Natural killer cell (primary cell): ENCODE results near the gene RGS16. TPM values are rescaled to one million over a fixed set of nuclear protein-coding genes. Genes with fewer than 3 reads are reported as not detected.

Experiments used
- ATAC-seq, 3 donors: fragments of 150-1000 bp in 2 of 3; fragments of 200-7000 bp in 1 of 3; cut with Tn5 transposase; 1 replicate in 1 of 3; 2 replicates in 2 of 3; pipeline ENCODE4 v1.10.0; 2021; ENCODE audit warnings: mild to moderate bottlenecking in 2 of 3, moderate library complexity in 2 of 3
- DNase-seq, 2 donors: peaks; one replicate each; pipeline versions ENCODE4 v3.0.0 to v3.0.0-alpha.2; 2013 to 2021; ENCODE audit warnings: mixed read lengths in 1 of 2
- H3K27ac ChIP-seq: one replicate; pipeline ENCODE4 v1.5.1; 2013; ENCODE audit warnings: mild to moderate bottlenecking, low read length
- H3K27me3 ChIP-seq: one replicate; pipeline ENCODE4 v1.6.1; 2013; ENCODE audit warnings: low read length; ENCODE audit not compliant: control insufficient read depth, insufficient read depth
- H3K36me3 ChIP-seq: one replicate; pipeline ENCODE4 v1.6.1; 2013; ENCODE audit warnings: low read length; ENCODE audit not compliant: control insufficient read depth, insufficient read depth
- H3K4me1 ChIP-seq: one replicate; pipeline ENCODE4 v1.6.1; 2013; ENCODE audit warnings: low read length; ENCODE audit not compliant: control insufficient read depth, insufficient read depth
- H3K4me3 ChIP-seq: one replicate; pipeline ENCODE4 v1.5.1; 2013; ENCODE audit warnings: low read length
- H3K9me3 ChIP-seq: one replicate; pipeline ENCODE4 v1.6.1; 2013; ENCODE audit warnings: low read length; ENCODE audit not compliant: control insufficient read depth, insufficient read depth
- H3K27ac Mint-ChIP-seq, 2 donors: one replicate each; pipeline ENCODE4 v1.8.0; 2022; ENCODE audit warnings: mild to moderate bottlenecking in 2 of 2, mixed read lengths in 2 of 2, moderate library complexity in 1 of 2
- H3K27me3 Mint-ChIP-seq, 2 donors: one replicate each; pipeline ENCODE4 v1.8.0; 2022; ENCODE audit warnings: low read depth in 2 of 2, mixed read lengths in 2 of 2
- H3K36me3 Mint-ChIP-seq: one replicate; pipeline ENCODE4 v1.8.0; 2022; ENCODE audit warnings: mixed read lengths
- H3K4me1 Mint-ChIP-seq, 2 donors: one replicate each; pipeline ENCODE4 v1.8.0; 2022; ENCODE audit warnings: mixed read lengths in 2 of 2
- H3K4me3 Mint-ChIP-seq: one replicate; pipeline ENCODE4 v1.8.0; 2022; ENCODE audit warnings: mild to moderate bottlenecking, moderate library complexity, mixed read lengths
- H3K9me3 Mint-ChIP-seq, 2 donors: one replicate each; pipeline ENCODE4 v1.8.0; 2022; ENCODE audit warnings: mixed read lengths in 2 of 2
- CTCF ChIP-seq: fragments of 200-600 bp; IDR thresholded peaks from one replicate; pipeline ENCODE4 v1.8.0; 2022; ENCODE audit warnings: antibody characterized with exemption
- WGBS: methylation state at CpG from one replicate; pipeline ENCODE4 v1.1.7; 2013; ENCODE audit warnings: missing lambda C conversion rate; ENCODE audit not compliant: insufficient coverage; 5-methylcytosine and 5-hydroxymethylcytosine counted together
- intact Hi-C: fragments of 100-400 bp; cut with micrococcal nuclease; formaldehyde crosslinking; loops from one replicate; pipeline ENCODE4 v1.14.2; 2022
- total RNA-seq, 4 donors: library from RNA; stranded (reverse); fragments of 120-200 nt in 1 of 4; gene quantifications; one replicate each; pipeline versions ENCODE4 v1.2.3 to v1.2.4, GENCODE V29; 2013 to 2022

The RGS16 gene
- total RNA-seq, 3 donors from 2014 or later (not counting 1 experiment from before 2014, with no cell fraction given), result 1.3 to 9.6 (median 4.2) TPM

GRCh38 chr1:182584746-182585145 is 19.4 kb downstream of the RGS16 start:
- DNase-seq (no peak), ATAC-seq (no peak)
- peaks cover 64 to 68% of the 10 kb centered on the region in 2 donors for H3K4me1 Mint-ChIP-seq
- Histone ChIP-seq H3K4me3 (no peak overlapping the region), H3K36me3 (peaks cover 32% of the 10 kb centered on the region), H3K27ac (no peak overlapping the region), H3K27me3 (no peaks in the 10 kb centered on the region), H3K4me1 (peaks cover 19% of the 10 kb centered on the region), H3K9me3 (no peaks in the 10 kb centered on the region)
- no peaks in the 10 kb centered on the region for H3K27me3 Mint-ChIP-seq
- intact Hi-C loops, result no loop called here
- no peaks in the 10 kb centered on the region for H3K9me3 Mint-ChIP-seq
- peaks cover 22% of the 10 kb centered on the region for H3K36me3 Mint-ChIP-seq
- no peak overlapping the region for H3K4me3 Mint-ChIP-seq
- over 99% methylated on average over 4 of the region's 4 CpGs for WGBS
- TF ChIP-seq CTCF, result no peak
- no peak overlapping the region for H3K27ac Mint-ChIP-seq

- ATAC-seq (no peak), DNase-seq (no peak)
- intact Hi-C loops, result no loop called here
- H3K4me1 ChIP-seq, result peaks cover 10% of the 10 kb centered on the region
- no peaks in the 10 kb centered on the region for H3K9me3 Mint-ChIP-seq
- WGBS, result 96% methylated on average over 2 of the region's 2 CpGs
- no peaks in the 10 kb centered on the region for H3K27me3 Mint-ChIP-seq
- peaks cover 36% of the 10 kb centered on the region in 2 donors for H3K4me1 Mint-ChIP-seq
- H3K36me3 Mint-ChIP-seq, result peaks cover 28% of the 10 kb centered on the region
- peaks cover 48% of the 10 kb centered on the region for H3K36me3 ChIP-seq
- H3K27me3 ChIP-seq, result no peaks in the 10 kb centered on the region
- no peak overlapping the region for H3K27ac ChIP-seq
- H3K9me3 ChIP-seq, result no peaks in the 10 kb centered on the region
- H3K4me3 ChIP-seq, result no peak overlapping the region
- H3K4me3 Mint-ChIP-seq, result no peak overlapping the region
- TF ChIP-seq CTCF, result no peak
- H3K27ac Mint-ChIP-seq, result no peak overlapping the region
Measured at GRCh38 chr1:182580736-182581135, 23.5 kb downstream of the RGS16 start.

GRCh38 chr1:182575540-182576149 is 28.5 kb downstream of the RGS16 start:
- Mint-ChIP-seq H3K9me3 (no peaks in the 10 kb centered on the region), H3K27me3 (no peaks in the 10 kb centered on the region), H3K27ac (no peak overlapping the region), H3K4me3 (no peak overlapping the region), H3K36me3 (peaks cover 30% of the 10 kb centered on the region), H3K4me1 (no peaks in the 10 kb centered on the region)
- Histone ChIP-seq H3K9me3 (no peaks in the 10 kb centered on the region), H3K27ac (no peak overlapping the region), H3K4me1 (no peaks in the 10 kb centered on the region), H3K27me3 (no peaks in the 10 kb centered on the region), H3K4me3 (no peak overlapping the region), H3K36me3 (peaks cover 56% of the 10 kb centered on the region)
- DNase-seq (no peak), ATAC-seq (no peak)
- no peak for TF ChIP-seq CTCF
- intact Hi-C loops, result no loop called here
- WGBS, result 98% methylated on average over 3 of the region's 3 CpGs

- Histone ChIP-seq H3K9me3 (no peaks in the 10 kb centered on the region), H3K27ac (no peak overlapping the region), H3K4me1 (no peaks in the 10 kb centered on the region), H3K36me3 (peaks cover 41% of the 10 kb centered on the region), H3K27me3 (no peaks in the 10 kb centered on the region), H3K4me3 (no peak overlapping the region)
- no peaks in the 10 kb centered on the region for H3K27me3 Mint-ChIP-seq
- 100% methylated on average over 4 of the region's 4 CpGs for WGBS
- ATAC-seq (no peak), DNase-seq (no peak)
- H3K36me3 Mint-ChIP-seq, result peaks cover 24% of the 10 kb centered on the region
- H3K4me1 Mint-ChIP-seq, result no peaks in the 10 kb centered on the region
- no peaks in the 10 kb centered on the region for H3K9me3 Mint-ChIP-seq
- no peak for TF ChIP-seq CTCF
- H3K27ac Mint-ChIP-seq, result no peak overlapping the region
- intact Hi-C loops, result no loop called here
- H3K4me3 Mint-ChIP-seq, result no peak overlapping the region
Measured at GRCh38 chr1:182574156-182574555, 30.0 kb downstream of the RGS16 start.
